HepG2 (cell line): ENCODE data around the gene FRS2. TPM values are rescaled to one million over a fixed set of nuclear protein-coding genes. Genes with fewer than 3 reads are reported as not detected.

Source experiments
- AGO1 ChIP-seq: fragments of 200-400 bp; formaldehyde crosslinking; IDR thresholded peaks from 2 replicates; pipeline ENCODE4 v1.6.1; 2017; ENCODE audit warnings: mild to moderate bottlenecking, low read depth, low read length, moderate library complexity; ENCODE audit not compliant: poor library complexity, severe bottlenecking
- BORCS8-MEF2B ChIP-seq: sonication (generic); formaldehyde crosslinking; IDR thresholded peaks from 2 replicates; pipeline ENCODE4 v1.8.0; 2022; ENCODE audit warnings: mild to moderate bottlenecking, missing genetic modification reagents
- CCAR2 ChIP-seq: fragments of 200-400 bp; formaldehyde crosslinking; optimal IDR thresholded peaks from 2 replicates; pipeline ENCODE3; 2018; ENCODE audit warnings: low read depth, mild to moderate bottlenecking, low read length, moderate library complexity
- CREBL2 ChIP-seq: sonication (generic); formaldehyde crosslinking; IDR thresholded peaks from 2 replicates; pipeline ENCODE4 v1.8.1; 2023; ENCODE audit warnings: missing genetic modification reagents, mild to moderate bottlenecking, borderline replicate concordance
- FOXP1 ChIP-seq, 2 experiments: fragments of 450-650 bp in 1 of 2; IDR thresholded peaks; 2 replicates each; pipeline ENCODE4 v1.6.1; 2017 to 2018; ENCODE audit warnings: antibody characterized with exemption in 1 of 2
- HNRNPH1 ChIP-seq: fragments of 200-400 bp; formaldehyde crosslinking; optimal IDR thresholded peaks from 2 replicates; pipeline ENCODE3; 2017; ENCODE audit warnings: mild to moderate bottlenecking, low read depth, low read length
- IKZF1 ChIP-seq: fragments of 450-650 bp; IDR thresholded peaks from 2 replicates; pipeline ENCODE4 v1.7.1; 2016
- KAT8 ChIP-seq: IDR thresholded peaks from 2 replicates; pipeline ENCODE4 v1.6.1; 2016; ENCODE audit warnings: missing genetic modification reagents, missing compliant biosample characterization
- MBD4 ChIP-seq: IDR thresholded peaks from 2 replicates; pipeline ENCODE4 v1.6.1; 2012; ENCODE audit warnings: low read length, inconsistent platforms, borderline replicate concordance
- MIER2 ChIP-seq: IDR thresholded peaks from 2 replicates; pipeline ENCODE4 v1.6.1; 2016; ENCODE audit warnings: missing biosample characterization, missing genetic modification reagents
- NFE2 ChIP-seq: sonication (generic); formaldehyde crosslinking; IDR thresholded peaks from 2 replicates; pipeline ENCODE4 v1.4.0; 2020; ENCODE audit warnings: missing genetic modification reagents
- NR3C1 ChIP-seq: sonication (generic); formaldehyde crosslinking; IDR thresholded peaks from 2 replicates; pipeline ENCODE4 v1.4.0; 2020; ENCODE audit warnings: missing genetic modification reagents
- PCBP2 ChIP-seq: fragments of 200-400 bp; formaldehyde crosslinking; optimal IDR thresholded peaks from 2 replicates; pipeline ENCODE3; 2018; ENCODE audit warnings: low read length, low read depth; ENCODE audit not compliant: poor library complexity, severe bottlenecking
- REL ChIP-seq: sonication (generic); formaldehyde crosslinking; conservative IDR thresholded peaks from 2 replicates; pipeline ENCODE4 v1.8.0; 2022; ENCODE audit warnings: mild to moderate bottlenecking, missing genetic modification reagents, moderate library complexity
- RFXANK ChIP-seq: IDR thresholded peaks from 2 replicates; pipeline ENCODE4 v1.6.1; 2016
- RFXAP ChIP-seq: sonication (generic); formaldehyde crosslinking; IDR thresholded peaks from 2 replicates; pipeline ENCODE4 v1.4.0; 2020; ENCODE audit warnings: missing genetic modification reagents, borderline replicate concordance
- SP140L ChIP-seq: sonication (generic); formaldehyde crosslinking; IDR thresholded peaks from 2 replicates; pipeline ENCODE4 v1.4.0; 2020; ENCODE audit warnings: missing genetic modification reagents, borderline replicate concordance
- SRSF1 ChIP-seq: fragments of 200-400 bp; formaldehyde crosslinking; optimal IDR thresholded peaks from 2 replicates; pipeline ENCODE3; 2017; ENCODE audit warnings: mild to moderate bottlenecking, low read depth, low read length, moderate library complexity
- SRSF4 ChIP-seq: fragments of 200-400 bp; formaldehyde crosslinking; IDR thresholded peaks from one replicate; pipeline ENCODE4 v1.6.1; 2018; ENCODE audit warnings: mild to moderate bottlenecking, low read depth, low read length, moderate library complexity; ENCODE audit not compliant: poor library complexity, severe bottlenecking
- SSRP1 ChIP-seq: IDR thresholded peaks from 2 replicates; pipeline ENCODE4 v1.6.1; 2016; ENCODE audit warnings: control low read depth
- YY1 ChIP-seq: IDR thresholded peaks from 2 replicates; pipeline ENCODE4 v1.6.1; 2011; ENCODE audit warnings: low read length, low read depth, moderate library complexity, mild to moderate bottlenecking; ENCODE audit not compliant: insufficient read depth, insufficient replicate concordance
- ZFP41 ChIP-seq: sonication (generic); formaldehyde crosslinking; IDR thresholded peaks from 2 replicates; pipeline ENCODE4 v1.4.0; 2020; ENCODE audit warnings: mild to moderate bottlenecking, missing genetic modification reagents, borderline replicate concordance
- ZNF335 ChIP-seq: sonication (generic); formaldehyde crosslinking; IDR thresholded peaks from 2 replicates; pipeline ENCODE4 v1.4.0; 2020; ENCODE audit warnings: missing genetic modification reagents
- ZNF354B ChIP-seq: sonication (generic); formaldehyde crosslinking; IDR thresholded peaks from 2 replicates; pipeline ENCODE4 v1.8.0; 2022; ENCODE audit warnings: mild to moderate bottlenecking, missing genetic modification reagents
- ZNF484 ChIP-seq: sonication (generic); formaldehyde crosslinking; IDR thresholded peaks from 2 replicates; pipeline ENCODE4 v1.5.1; 2020; ENCODE audit warnings: mild to moderate bottlenecking, low read depth, missing genetic modification reagents, borderline replicate concordance
- ZNF550 ChIP-seq: sonication (generic); formaldehyde crosslinking; IDR thresholded peaks from 2 replicates; pipeline ENCODE4 v1.4.0; 2020; ENCODE audit warnings: mild to moderate bottlenecking, missing genetic modification reagents, borderline replicate concordance
- ZNF644 ChIP-seq: IDR thresholded peaks from 2 replicates; pipeline ENCODE4 v1.6.1; 2016; ENCODE audit warnings: low read depth
- polyA plus RNA-seq, 8 experiments: library from polyadenylated mRNA; depleted of rRNA in 3 of 8; stranded (reverse) in 7 of 8; unstranded in 1 of 8; fragments of >200 nt; fragmentation: Illumina TruSeq in 4 of 8; extraction: Trizol in 4 of 8; gene quantifications; 2 replicates each; pipeline versions ENCODE4 v1.2.1 to v1.2.3, GENCODE V29; 2011 to 2016; ENCODE audit warnings: low read depth in 4 of 8, missing spikeins in 1 of 8, mixed read lengths in 1 of 8; ENCODE audit not compliant: insufficient read depth in 1 of 8
- total RNA-seq, 5 experiments: library from RNA; depleted of rRNA; stranded (reverse); fragments of >200 nt; fragmentation: Illumina TruSeq; extraction: Trizol; gene quantifications; 2 replicates each; pipeline ENCODE4 v1.2.3, GENCODE V29; 2016; ENCODE audit warnings: low read depth in 1 of 5
- TF ChIP-seq, protein P1 (sequence below): sonication (generic); formaldehyde crosslinking; IDR thresholded peaks from 2 replicates; pipeline ENCODE4 v1.8.0; 2022; ENCODE audit warnings: mild to moderate bottlenecking, missing genetic modification reagents; ENCODE audit not compliant: insufficient replicate concordance
- TF ChIP-seq, protein P2 (sequence below): sonication (generic); formaldehyde crosslinking; IDR thresholded peaks from 2 replicates; pipeline ENCODE4 v1.4.0; 2020; ENCODE audit warnings: missing genetic modification reagents

Gene FRS2
- total and polyA plus RNA-seq, 2 of the 13 experiments (the other 11 are each of a cell fraction or from before 2014, with no cell fraction given), result 8.3 to 16.8 TPM

DNA sequence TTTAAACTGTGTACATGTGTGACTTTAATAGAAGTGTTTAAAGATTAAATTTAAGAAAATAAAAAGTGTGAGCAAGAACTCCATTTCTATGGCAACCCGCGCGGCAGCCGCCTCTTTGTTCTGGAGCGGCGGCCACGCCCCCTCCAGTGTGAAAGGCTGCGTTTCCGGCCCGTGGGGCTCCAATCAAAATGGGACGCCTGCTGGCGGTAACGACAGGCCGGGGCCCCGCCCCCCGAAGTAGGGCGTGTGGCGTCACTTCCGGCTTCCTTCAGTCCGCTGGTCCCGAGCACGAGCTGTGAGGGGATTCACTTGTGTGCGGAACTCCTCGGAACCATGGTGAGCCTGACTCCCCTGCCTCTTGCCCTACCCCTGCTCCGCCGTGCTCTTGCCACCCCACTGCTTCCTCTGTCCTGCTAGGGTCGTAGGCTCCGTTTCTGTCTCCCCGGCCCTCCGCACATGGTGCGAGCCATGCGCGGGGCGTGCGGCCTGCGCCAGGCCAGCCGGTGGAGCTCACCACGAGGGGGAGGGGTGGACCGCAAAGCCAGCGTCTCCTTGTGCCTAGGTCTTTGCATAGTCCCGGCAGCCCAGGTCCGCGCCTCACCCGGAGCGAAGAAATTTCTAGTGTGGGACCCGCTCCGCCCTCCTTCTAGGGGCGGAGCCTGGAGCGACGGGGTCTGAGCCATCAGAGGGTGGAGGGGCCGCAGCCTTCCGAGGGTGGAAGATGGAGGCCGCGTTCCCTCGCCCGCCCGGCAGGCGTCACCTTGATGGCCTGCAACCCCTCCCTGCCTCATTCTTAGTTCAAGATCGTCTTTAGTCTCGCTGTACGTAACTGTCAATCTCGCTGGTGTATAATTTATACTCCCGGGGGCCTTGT is 115.2 kb downstream of the FRS2 start, which contains the start of gene CCT2 (continued):
- TF ChIP-seq CREBL2 (CRISPR knock-in tag) (peak; percentile 54; the same call in 1 of the 2 replicates), KAT8 (CRISPR knock-in tag) (peak; percentile 90), RFXANK (CRISPR knock-in tag) (peak; percentile 57; the same call in 1 of the 2 replicates), CCAR2 (no peak), YY1 (peak; percentile 49), ZNF484 (CRISPR knock-in tag) (no peak), ZNF354B (CRISPR knock-in tag) (no peak), BORCS8-MEF2B (CRISPR knock-in tag) (peak; percentile 96), AGO1 (peak; percentile 83), FOXP1 (IDR thresholded peaks at IDR 0.05) (no peak), FOXP1 (CRISPR knock-in tag; IDR thresholded peaks at IDR 0.05) (no peak), ZFP41 (CRISPR knock-in tag) (no peak), REL (CRISPR knock-in tag) (no peak), MIER2 (CRISPR knock-in tag) (no peak), IKZF1 (no peak), ZNF335 (peak; percentile 77), MBD4 (no peak), SSRP1 (CRISPR knock-in tag) (peak; percentile 81; the same call in 1 of the 2 replicates), HNRNPH1 (no peak), ZNF644 (CRISPR knock-in tag) (no peak), ZNF550 (no peak), SRSF4 (no peak), SP140L (CRISPR knock-in tag) (no peak; the same call in 1 of the 2 replicates), SRSF1 (peak; percentile 71), RFXAP (CRISPR knock-in tag) (peak; percentile 76; the same call in 1 of the 2 replicates), PCBP2 (no peak), NR3C1 (no peak), NFE2 (CRISPR knock-in tag) (no peak)
- TF ChIP-seq, protein P1, sequence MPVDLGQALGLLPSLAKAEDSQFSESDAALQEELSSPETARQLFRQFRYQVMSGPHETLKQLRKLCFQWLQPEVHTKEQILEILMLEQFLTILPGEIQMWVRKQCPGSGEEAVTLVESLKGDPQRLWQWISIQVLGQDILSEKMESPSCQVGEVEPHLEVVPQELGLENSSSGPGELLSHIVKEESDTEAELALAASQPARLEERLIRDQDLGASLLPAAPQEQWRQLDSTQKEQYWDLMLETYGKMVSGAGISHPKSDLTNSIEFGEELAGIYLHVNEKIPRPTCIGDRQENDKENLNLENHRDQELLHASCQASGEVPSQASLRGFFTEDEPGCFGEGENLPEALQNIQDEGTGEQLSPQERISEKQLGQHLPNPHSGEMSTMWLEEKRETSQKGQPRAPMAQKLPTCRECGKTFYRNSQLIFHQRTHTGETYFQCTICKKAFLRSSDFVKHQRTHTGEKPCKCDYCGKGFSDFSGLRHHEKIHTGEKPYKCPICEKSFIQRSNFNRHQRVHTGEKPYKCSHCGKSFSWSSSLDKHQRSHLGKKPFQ (CRISPR knock-in tag), result peak; percentile 91
- TF ChIP-seq, protein P2, sequence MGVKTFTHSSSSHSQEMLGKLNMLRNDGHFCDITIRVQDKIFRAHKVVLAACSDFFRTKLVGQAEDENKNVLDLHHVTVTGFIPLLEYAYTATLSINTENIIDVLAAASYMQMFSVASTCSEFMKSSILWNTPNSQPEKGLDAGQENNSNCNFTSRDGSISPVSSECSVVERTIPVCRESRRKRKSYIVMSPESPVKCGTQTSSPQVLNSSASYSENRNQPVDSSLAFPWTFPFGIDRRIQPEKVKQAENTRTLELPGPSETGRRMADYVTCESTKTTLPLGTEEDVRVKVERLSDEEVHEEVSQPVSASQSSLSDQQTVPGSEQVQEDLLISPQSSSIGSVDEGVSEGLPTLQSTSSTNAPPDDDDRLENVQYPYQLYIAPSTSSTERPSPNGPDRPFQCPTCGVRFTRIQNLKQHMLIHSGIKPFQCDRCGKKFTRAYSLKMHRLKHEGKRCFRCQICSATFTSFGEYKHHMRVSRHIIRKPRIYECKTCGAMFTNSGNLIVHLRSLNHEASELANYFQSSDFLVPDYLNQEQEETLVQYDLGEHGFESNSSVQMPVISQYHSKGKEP (CRISPR knock-in tag), result peak; percentile 52; the same call in 1 of the 2 replicates
